Transverse colon (tissue), 4 donors: ENCODE data around the gene MAGEA8.

Experiments used
- POLR2AphosphoS5 ChIP-seq, 3 donors: sonication (generic); formaldehyde crosslinking; IDR thresholded peaks; one replicate each; pipeline ENCODE4 v1.6.1; 2016; ENCODE audit warnings: antibody characterized with exemption in 3 of 3
- TF ChIP-seq, protein P1 (sequence below), 5 experiments: fragments of 200-600 bp in 3 of 5; fragments of 450-650 bp in 2 of 5; sonication (generic) in 3 of 5; IDR thresholded peaks; 1 replicate in 2 of 5; 2 replicates in 3 of 5; pipeline ENCODE4 v1.5.1; 2016 to 2017; ENCODE audit warnings: antibody characterized with exemption in 5 of 5, inconsistent platforms in 3 of 5, mild to moderate bottlenecking in 2 of 5, moderate library complexity in 1 of 5

- TF ChIP-seq, protein P1, sequence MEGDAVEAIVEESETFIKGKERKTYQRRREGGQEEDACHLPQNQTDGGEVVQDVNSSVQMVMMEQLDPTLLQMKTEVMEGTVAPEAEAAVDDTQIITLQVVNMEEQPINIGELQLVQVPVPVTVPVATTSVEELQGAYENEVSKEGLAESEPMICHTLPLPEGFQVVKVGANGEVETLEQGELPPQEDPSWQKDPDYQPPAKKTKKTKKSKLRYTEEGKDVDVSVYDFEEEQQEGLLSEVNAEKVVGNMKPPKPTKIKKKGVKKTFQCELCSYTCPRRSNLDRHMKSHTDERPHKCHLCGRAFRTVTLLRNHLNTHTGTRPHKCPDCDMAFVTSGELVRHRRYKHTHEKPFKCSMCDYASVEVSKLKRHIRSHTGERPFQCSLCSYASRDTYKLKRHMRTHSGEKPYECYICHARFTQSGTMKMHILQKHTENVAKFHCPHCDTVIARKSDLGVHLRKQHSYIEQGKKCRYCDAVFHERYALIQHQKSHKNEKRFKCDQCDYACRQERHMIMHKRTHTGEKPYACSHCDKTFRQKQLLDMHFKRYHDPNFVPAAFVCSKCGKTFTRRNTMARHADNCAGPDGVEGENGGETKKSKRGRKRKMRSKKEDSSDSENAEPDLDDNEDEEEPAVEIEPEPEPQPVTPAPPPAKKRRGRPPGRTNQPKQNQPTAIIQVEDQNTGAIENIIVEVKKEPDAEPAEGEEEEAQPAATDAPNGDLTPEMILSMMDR (IDR thresholded peaks at IDR 0.05), result no peak
- no peak for TF ChIP-seq POLR2AphosphoS5 (IDR thresholded peaks at IDR 0.05)
These were observed at the start of gene MAGEA8 for GRCh38 chrX:149881081-149881711.
